ENCODE results near the gene ZBTB21. TPM values are rescaled to one million over a fixed set of nuclear protein-coding genes. Genes with fewer than 3 reads are reported as not detected.
"Not testable (repeated sequence)": the region's sequence is repeated elsewhere in the genome, so short reads cannot be mapped to it uniquely, and the experiment has no call there.

ZBTB21 gene
- total RNA-seq, 1 donor from 2014 or later, result 38.1 TPM

DNA sequence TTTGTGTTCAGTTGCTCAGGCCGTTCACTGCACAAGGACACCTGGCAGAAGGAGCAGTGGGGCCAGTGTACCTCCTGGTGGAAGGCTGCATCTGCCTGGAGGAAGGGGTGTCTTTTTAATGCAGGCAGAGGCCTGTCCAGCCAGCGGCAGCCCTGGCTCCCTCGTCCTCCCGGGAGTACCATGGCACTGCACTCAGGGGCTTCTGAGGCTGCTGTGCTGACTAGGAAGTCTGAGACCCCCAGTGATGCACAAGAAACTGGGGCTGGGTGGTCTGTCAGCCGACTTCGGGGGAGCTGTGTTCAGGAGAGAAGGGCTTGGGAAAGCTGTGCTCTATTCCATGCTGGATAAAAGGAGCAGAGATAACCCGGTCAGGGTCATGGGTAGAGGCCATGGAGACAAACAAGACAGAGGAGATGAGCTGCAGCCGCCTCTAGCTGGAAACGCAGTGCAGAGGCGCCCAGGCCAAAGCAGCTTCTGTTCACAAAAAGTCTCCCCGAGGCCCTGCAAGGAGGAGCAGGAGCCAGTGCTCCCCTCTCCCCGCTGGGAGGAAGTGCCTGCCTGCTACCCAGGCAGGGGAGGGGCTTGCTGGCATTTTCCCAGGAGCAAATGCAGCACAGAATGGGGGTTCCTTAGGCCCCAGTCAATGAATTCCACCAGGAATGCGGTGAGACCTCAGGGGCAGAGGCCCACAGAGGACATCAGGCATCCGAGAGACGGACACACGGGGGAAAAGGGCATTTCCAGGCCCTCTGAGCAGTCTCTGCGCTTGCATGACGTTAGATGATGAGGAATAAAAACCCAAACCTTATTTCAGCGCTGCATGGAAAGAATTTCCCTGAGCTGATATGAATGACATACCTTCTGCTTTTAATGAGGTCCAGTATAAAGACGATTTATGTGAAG, 39.2 kb downstream of the ZBTB21 start:
- peaks cover 2% of the 10 kb centered on the region for H3K27me3 Mint-ChIP-seq
- DNase-seq, result no peak
- H3K27ac Mint-ChIP-seq, result no peak overlapping the region
- H3K9me3 Mint-ChIP-seq, result peaks cover 9% of the 10 kb centered on the region
- no peaks in the 10 kb centered on the region for H3K36me3 Mint-ChIP-seq (ENCODE audit: low read depth)
- intact Hi-C loops (cut with micrococcal nuclease), result no loop called here
- peaks cover 10% of the 10 kb centered on the region for H3K4me1 Mint-ChIP-seq
- no peak overlapping the region for H3K4me3 Mint-ChIP-seq

DNA sequence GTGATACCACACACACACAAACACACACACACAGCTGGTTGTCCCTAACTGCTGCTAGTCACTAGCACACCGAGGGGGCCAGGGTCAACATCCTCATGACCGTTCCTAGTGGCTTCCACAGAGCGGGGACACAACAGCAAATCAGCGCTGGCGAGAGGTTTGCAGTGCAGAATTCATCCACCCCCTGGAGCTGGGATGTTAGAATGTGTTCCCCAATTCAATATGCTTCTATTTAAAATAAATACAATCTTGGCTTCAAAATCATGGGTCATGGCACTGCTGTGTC, 40.1 kb downstream of the ZBTB21 start:
- no peak overlapping the region for H3K27ac Mint-ChIP-seq
- intact Hi-C loops (cut with micrococcal nuclease), result no loop called here
- H3K36me3 Mint-ChIP-seq (ENCODE audit: low read depth), result no peaks in the 10 kb centered on the region
- peaks cover 10% of the 10 kb centered on the region for H3K4me1 Mint-ChIP-seq
- H3K27me3 Mint-ChIP-seq, result peaks cover 4% of the 10 kb centered on the region
- DNase-seq, result no peak
- H3K4me3 Mint-ChIP-seq, result no peak overlapping the region
- H3K9me3 Mint-ChIP-seq, result peaks cover 9% of the 10 kb centered on the region

DNA sequence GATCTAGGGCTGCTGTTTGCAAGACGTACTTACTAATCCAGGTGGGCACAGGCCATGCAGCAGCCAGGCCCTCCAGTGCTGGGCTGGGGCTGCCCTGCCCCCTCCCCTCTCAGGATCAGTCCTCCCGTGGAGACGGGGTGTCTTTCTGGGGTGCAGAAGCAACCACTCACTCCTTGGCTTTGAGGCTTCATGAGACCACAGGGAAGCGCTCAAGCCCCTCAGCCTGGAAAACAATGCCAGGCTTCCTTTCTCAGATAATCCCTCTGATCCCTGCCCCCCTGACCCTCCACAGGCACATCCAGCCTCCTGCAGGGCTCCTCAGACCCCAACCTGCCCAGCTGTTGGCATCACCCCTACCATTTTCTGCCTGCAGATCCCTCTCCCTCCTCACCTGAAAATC, 42.5 kb downstream of the ZBTB21 start:
- no peak for DNase-seq
- intact Hi-C loops (cut with micrococcal nuclease), result no loop called here
- H3K27ac Mint-ChIP-seq, result no peak overlapping the region
- H3K9me3 Mint-ChIP-seq, result no peaks in the 10 kb centered on the region
- no peaks in the 10 kb centered on the region for H3K36me3 Mint-ChIP-seq (ENCODE audit: low read depth)
- H3K4me3 Mint-ChIP-seq, result no peak overlapping the region
- peaks cover 6% of the 10 kb centered on the region for H3K27me3 Mint-ChIP-seq
- no peaks in the 10 kb centered on the region for H3K4me1 Mint-ChIP-seq

- intact Hi-C loops (cut with micrococcal nuclease), result no loop called here
- Mint-ChIP-seq H3K9me3 (no peaks in the 10 kb centered on the region), H3K36me3 (ENCODE audit: low read depth) (no peaks in the 10 kb centered on the region), H3K4me3 (no peak overlapping the region), H3K27ac (no peak overlapping the region), H3K27me3 (peaks cover 9% of the 10 kb centered on the region), H3K4me1 (no peaks in the 10 kb centered on the region)
- DNase-seq, result no peak
These were observed 43.1 kb downstream of the ZBTB21 start for GRCh38 chr21:41966872-41967621.

DNA sequence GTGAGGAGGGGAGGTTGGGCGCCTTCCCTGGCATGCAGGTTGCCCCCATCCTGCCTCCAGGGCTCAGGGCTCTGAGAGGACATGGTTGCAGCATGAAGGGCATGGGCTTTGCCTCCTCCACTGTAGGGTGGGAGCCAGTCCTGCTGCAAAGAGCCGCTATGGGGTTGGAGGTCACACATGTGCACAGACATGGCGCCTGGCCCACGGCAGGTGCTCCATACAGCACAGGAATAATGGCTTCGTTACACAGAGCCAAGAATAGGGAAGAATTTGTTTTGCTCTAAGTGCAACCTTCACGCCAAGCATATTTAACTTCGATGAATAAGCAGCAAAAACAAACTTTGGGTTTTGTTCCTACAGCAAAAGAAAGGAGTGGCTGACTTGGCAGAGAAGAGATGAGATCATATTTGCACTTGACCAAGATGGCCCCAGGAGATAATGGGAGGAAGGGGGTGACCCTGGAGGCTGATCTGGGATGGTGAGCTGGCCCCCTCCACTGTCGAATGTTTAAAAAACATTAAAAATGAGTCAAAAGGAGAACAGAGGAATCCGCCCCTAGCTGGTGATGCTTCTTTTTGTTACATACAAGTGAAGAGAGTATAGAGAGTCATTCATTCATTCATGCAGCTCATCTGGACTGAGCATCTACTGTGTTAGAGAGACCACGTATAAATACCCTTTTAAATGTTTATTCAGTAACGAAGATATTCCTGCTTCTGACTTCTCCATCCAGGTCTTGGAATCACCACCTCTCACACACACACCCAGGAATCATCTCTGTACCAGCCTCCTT, 43.9 kb downstream of the ZBTB21 start:
- no peak for DNase-seq
- H3K4me1 Mint-ChIP-seq, result peaks cover 4% of the 10 kb centered on the region
- H3K9me3 Mint-ChIP-seq, result no peaks in the 10 kb centered on the region
- H3K27ac Mint-ChIP-seq, result no peak overlapping the region
- peaks cover 16% of the 10 kb centered on the region for H3K27me3 Mint-ChIP-seq
- intact Hi-C loops (cut with micrococcal nuclease), result no loop called here
- H3K4me3 Mint-ChIP-seq, result no peak overlapping the region
- H3K36me3 Mint-ChIP-seq (ENCODE audit: low read depth), result no peaks in the 10 kb centered on the region

DNA sequence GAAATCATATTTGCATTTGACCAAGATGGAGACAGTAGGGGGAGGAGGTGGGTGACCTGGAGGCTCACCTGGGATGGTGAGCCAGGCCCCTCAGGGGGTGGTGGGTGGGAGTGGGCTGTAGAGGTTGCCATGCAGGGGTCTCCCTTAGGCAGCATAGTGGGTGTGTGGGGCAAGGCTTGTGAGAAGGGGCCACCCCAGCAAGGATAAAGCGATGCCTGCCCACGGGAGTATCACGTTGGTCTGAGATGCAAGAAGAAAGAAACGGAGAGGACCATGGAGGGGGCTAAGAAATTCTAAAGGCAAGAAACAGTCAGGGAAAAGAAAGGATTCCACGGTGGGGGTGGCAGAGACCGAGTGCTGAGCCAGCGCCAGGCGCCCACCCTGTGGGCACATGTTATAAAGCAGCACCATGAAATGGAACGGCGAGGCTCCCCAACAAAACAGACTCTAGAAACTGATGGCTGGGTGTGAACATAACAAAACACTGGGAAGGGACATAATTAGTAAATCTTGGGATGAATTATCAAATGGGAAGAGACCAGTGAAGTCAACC, 44.6 kb downstream of the ZBTB21 start:
- no peak overlapping the region for H3K27ac Mint-ChIP-seq

DNA sequence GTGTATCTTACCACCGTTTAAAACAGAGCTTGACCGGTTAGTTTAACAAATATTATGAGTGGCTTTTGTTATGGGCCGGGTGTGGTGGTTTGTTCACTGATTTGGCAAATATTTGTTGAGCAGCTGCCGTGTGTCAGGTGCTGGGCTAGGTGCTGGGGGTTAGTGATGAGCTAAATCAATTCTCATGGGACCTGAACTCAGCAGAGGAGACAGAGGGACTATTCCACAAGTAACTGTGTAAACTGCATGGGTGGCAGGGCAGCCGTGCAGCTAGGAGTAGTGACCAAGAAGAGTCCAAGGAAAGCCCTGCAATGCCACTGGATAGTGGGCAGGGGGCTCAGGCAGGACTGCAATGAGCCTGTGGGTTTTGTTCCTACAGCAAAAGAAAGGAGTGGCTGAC, 45.1 kb downstream of the ZBTB21 start:
- H3K9me3 Mint-ChIP-seq, result no peaks in the 10 kb centered on the region
- H3K4me3 Mint-ChIP-seq, result no peak overlapping the region
- no peak for DNase-seq
- H3K27ac Mint-ChIP-seq, result no peak overlapping the region
- intact Hi-C loops (cut with micrococcal nuclease), result no loop called here
- H3K4me1 Mint-ChIP-seq, result peaks cover 6% of the 10 kb centered on the region
- peaks cover 20% of the 10 kb centered on the region for H3K27me3 Mint-ChIP-seq
- H3K36me3 Mint-ChIP-seq (ENCODE audit: low read depth), result no peaks in the 10 kb centered on the region

More for the DNA sequence above, 44.6 kb downstream of the ZBTB21 start:
- H3K9me3 Mint-ChIP-seq, result no peaks in the 10 kb centered on the region
- H3K4me3 Mint-ChIP-seq, result no peak overlapping the region
- peaks cover 18% of the 10 kb centered on the region for H3K27me3 Mint-ChIP-seq
- peaks cover 6% of the 10 kb centered on the region for H3K4me1 Mint-ChIP-seq
- no peak for DNase-seq
- intact Hi-C loops (cut with micrococcal nuclease), result no loop called here
- H3K36me3 Mint-ChIP-seq (ENCODE audit: low read depth), result no peaks in the 10 kb centered on the region

- peaks cover 20% of the 10 kb centered on the region for H3K27me3 Mint-ChIP-seq
- no peaks in the 10 kb centered on the region for H3K9me3 Mint-ChIP-seq
- peaks cover 6% of the 10 kb centered on the region for H3K4me1 Mint-ChIP-seq
- intact Hi-C loops (cut with micrococcal nuclease), result no loop called here
- no peak overlapping the region for H3K4me3 Mint-ChIP-seq
- no peak for DNase-seq
- H3K36me3 Mint-ChIP-seq (ENCODE audit: low read depth), result no peaks in the 10 kb centered on the region
- no peak overlapping the region for H3K27ac Mint-ChIP-seq
These were observed 46.0 kb downstream of the ZBTB21 start for GRCh38 chr21:41964171-41964570.

GRCh38 chr21:41962425-41962966, 47.7 kb downstream of the ZBTB21 start:
- intact Hi-C loops (cut with micrococcal nuclease), result no loop called here
- peaks cover 6% of the 10 kb centered on the region for H3K4me1 Mint-ChIP-seq
- no peak overlapping the region for H3K27ac Mint-ChIP-seq
- DNase-seq, result no peak
- H3K4me3 Mint-ChIP-seq, result no peak overlapping the region
- no peaks in the 10 kb centered on the region for H3K36me3 Mint-ChIP-seq (ENCODE audit: low read depth)
- H3K27me3 Mint-ChIP-seq, result peaks cover 20% of the 10 kb centered on the region
- H3K9me3 Mint-ChIP-seq, result no peaks in the 10 kb centered on the region

- Mint-ChIP-seq H3K36me3 (ENCODE audit: low read depth) (no peaks in the 10 kb centered on the region), H3K9me3 (no peaks in the 10 kb centered on the region), H3K27ac (no peak overlapping the region), H3K4me3 (no peak overlapping the region), H3K27me3 (peaks cover 20% of the 10 kb centered on the region), H3K4me1 (peaks cover 9% of the 10 kb centered on the region)
- no peak for DNase-seq
- intact Hi-C loops (cut with micrococcal nuclease), result no loop called here
These were observed 48.4 kb downstream of the ZBTB21 start for GRCh38 chr21:41961753-41962152.

DNA sequence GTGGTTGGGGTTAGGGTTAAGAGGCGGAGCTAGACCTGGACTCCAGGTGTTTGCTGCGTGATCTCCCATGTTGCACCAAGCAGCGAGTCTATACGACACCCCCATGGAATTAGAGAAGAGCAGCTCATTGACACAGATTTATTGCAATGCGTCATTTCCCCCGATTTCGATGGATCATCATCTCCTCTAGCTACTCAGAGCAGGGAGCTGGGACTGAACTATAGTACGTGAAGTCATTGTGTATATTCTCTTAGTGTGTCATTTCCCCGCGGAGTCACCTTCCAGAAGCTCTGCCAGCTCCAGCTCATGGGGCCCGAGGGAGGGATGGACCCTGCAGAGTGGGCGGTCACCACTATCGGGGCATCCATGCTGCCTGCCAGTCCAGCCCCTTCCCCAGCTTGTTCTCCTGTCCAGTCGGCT, 48.9 kb downstream of the ZBTB21 start:
- intact Hi-C loops (cut with micrococcal nuclease), result no loop called here
- Mint-ChIP-seq H3K27me3 (peaks cover 18% of the 10 kb centered on the region), H3K27ac (no peak overlapping the region), H3K4me1 (peaks cover 9% of the 10 kb centered on the region), H3K36me3 (ENCODE audit: low read depth) (no peaks in the 10 kb centered on the region), H3K4me3 (no peak overlapping the region), H3K9me3 (no peaks in the 10 kb centered on the region)
- no peak for DNase-seq

DNA sequence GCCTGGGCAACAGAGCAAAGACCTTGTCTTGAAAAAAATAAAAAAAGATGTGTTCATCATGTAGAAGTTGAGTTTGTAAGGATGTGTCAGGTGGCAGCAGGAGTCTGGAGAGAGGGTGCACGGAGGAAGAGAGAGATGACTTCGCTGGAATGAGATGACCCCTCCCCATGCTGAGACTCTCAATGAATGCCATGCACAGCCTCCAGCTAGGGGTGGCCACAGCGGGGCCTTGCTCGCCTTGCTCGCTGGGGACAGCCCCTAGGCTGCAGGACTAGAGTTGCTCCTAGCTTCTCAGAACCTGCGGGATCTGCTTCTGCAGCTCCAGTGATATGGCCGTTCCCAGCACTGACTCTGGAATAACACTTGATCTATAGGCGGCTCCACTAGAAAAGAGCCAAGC, 49.8 kb downstream of the ZBTB21 start:
- no peak overlapping the region for H3K4me3 Mint-ChIP-seq
- intact Hi-C loops (cut with micrococcal nuclease), result no loop called here
- no peak for DNase-seq
- H3K9me3 Mint-ChIP-seq, result no peaks in the 10 kb centered on the region
- H3K36me3 Mint-ChIP-seq (ENCODE audit: low read depth), result no peaks in the 10 kb centered on the region
- peaks cover 9% of the 10 kb centered on the region for H3K4me1 Mint-ChIP-seq
- H3K27me3 Mint-ChIP-seq, result peaks cover 18% of the 10 kb centered on the region
- no peak overlapping the region for H3K27ac Mint-ChIP-seq

DNA sequence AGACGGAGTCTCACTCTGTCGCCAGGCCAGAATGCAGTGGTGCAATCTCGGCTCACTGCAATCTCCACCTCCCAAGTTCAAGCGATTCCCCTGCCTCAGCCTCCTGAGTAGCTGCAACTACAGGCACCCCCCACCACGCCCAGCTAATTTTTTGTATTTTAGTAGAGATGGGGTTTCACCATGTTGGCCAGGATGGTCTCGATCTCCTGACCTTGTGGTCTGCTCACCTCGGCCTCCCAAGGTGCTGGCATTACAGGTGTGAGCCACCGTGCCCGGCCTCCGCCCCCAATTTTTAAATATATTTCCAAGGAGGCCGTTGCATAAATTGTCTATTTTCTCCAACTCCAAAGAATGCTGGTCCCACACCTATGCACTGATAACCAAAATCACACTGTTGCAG, 50.5 kb downstream of the ZBTB21 start:
- peaks cover 15% of the 10 kb centered on the region for H3K27me3 Mint-ChIP-seq
- intact Hi-C loops (cut with micrococcal nuclease), result loop anchor here (5.0 kb wide), 1 partner anchor 43 kb away; no protein-coding TSS in a partner anchor
- H3K4me3 Mint-ChIP-seq; H3K27ac Mint-ChIP-seq; DNase-seq; H3K36me3 Mint-ChIP-seq (ENCODE audit: low read depth); H3K4me1 Mint-ChIP-seq; H3K9me3 Mint-ChIP-seq: not testable (repeated sequence)

All from activated CD4-positive, alpha-beta T cell treated with anti-CD3 and anti-CD28 coated beads, Interleukin-2, amount 10 ng/mL, durations not matched to agents 24 days and 14 days (primary cell).